Measurements from ENCODE around the gene F13A1. TPM values are rescaled to one million over a fixed set of nuclear protein-coding genes. Genes with fewer than 3 reads are reported as not detected.

F13A1 gene
- total and polyA plus RNA-seq, 2 of the 8 experiments (the other 6 are each of a cell fraction or from before 2014, with no cell fraction given): 0.57 to 1.5 TPM

GRCh38 chr6:6333501-6333900 lies 13.0 kb upstream of the F13A1 start:
- Histone ChIP-seq H3K4ac (replicated peaks; ENCODE audit: insufficient read length, low read depth, low read length) (no peak overlapping the region), H3K9ac (replicated peaks in 1 of 4; ENCODE audit: extremely low read depth in 1 of 4, low read depth in 3 of 4, low read length in 3 of 4) (no peak overlapping the region), H3K79me1 (ENCODE audit: low read depth, low read length) (no peaks in the 10 kb centered on the region), H3K23me2 (ENCODE audit: low read depth, low read length) (no peaks in the 10 kb centered on the region), H3K14ac (ENCODE audit: insufficient read length) (no peak overlapping the region), H4K5ac (ENCODE audit: insufficient read length, low read depth, low read length) (no peak overlapping the region), H4K91ac (replicated peaks; ENCODE audit: insufficient read length, low read length) (no peak overlapping the region), H4K8ac (ENCODE audit: extremely low read depth, insufficient read depth, low read length) (no peak overlapping the region), H3K27ac (ENCODE audit: low read depth, low read length) (no peak overlapping the region), H3K36me3 (ENCODE audit: control insufficient read depth in 2 of 4, insufficient read depth in 4 of 4, low read length in 3 of 4) (no peaks in the 10 kb centered on the region), H4K20me1 (replicated peaks in 1 of 2; ENCODE audit: control insufficient read depth in 1 of 2, insufficient read depth in 2 of 2, low read length in 2 of 2) (no peaks in the 10 kb centered on the region), H3K18ac (ENCODE audit: extremely low read depth, low read length) (no peak overlapping the region), H2AK5ac (ENCODE audit: low read depth, low read length) (no peak overlapping the region), H2BK5ac (ENCODE audit: low read depth, low read length) (no peak overlapping the region), H3K4me3 (ENCODE audit: extremely low read depth in 1 of 4, insufficient read depth in 2 of 4, low read depth in 3 of 4, low read length in 4 of 4) (no peak overlapping the region), H3K4me1 (replicated peaks in 1 of 4; ENCODE audit: control insufficient read depth in 3 of 4, insufficient read depth in 4 of 4, low read length in 3 of 4) (no peaks in the 10 kb centered on the region), H3K4me2 (ENCODE audit: insufficient read depth in 1 of 2, low read depth in 2 of 2, low read length in 2 of 2) (no peak overlapping the region), H3K23ac (ENCODE audit: insufficient read length) (no peak overlapping the region), H3K56ac (replicated peaks; ENCODE audit: insufficient read length, low read depth, low read length) (no peak overlapping the region), H2BK120ac (replicated peaks; ENCODE audit: low read depth, low read length) (no peak overlapping the region), H2BK15ac (ENCODE audit: low read length) (no peak overlapping the region), H2BK12ac (ENCODE audit: low read depth, low read length) (no peak overlapping the region), H2BK20ac (ENCODE audit: low read length) (no peak overlapping the region), H3K79me2 (ENCODE audit: control insufficient read depth in 1 of 2, insufficient read depth in 2 of 2, low read length in 2 of 2) (no peaks in the 10 kb centered on the region), H3K27me3 (replicated peaks in 1 of 4; ENCODE audit: control insufficient read depth in 3 of 4, extremely low read depth in 1 of 4, insufficient read depth in 3 of 4, low read length in 3 of 4) (no peaks in the 10 kb centered on the region; a peak in 1 of 7 replicates), H2AFZ (ENCODE audit: low read length) (no peak overlapping the region), H3K9me3 (ENCODE audit: insufficient read depth in 2 of 2, low read depth in 1 of 2, low read length in 1 of 2) (no peaks in the 10 kb centered on the region)
- 86% methylated on average over 1 of the region's 1 CpG; no CpG with 5 or more reads in 1 of the 2 experiments for WGBS, 2 experiments (ENCODE audit: extremely low coverage in 1 of 2, insufficient coverage in 1 of 2, insufficient read length in 1 of 2, insufficient replicate concordance in 2 of 2, low coverage in 1 of 2, low lambda C conversion rate in 2 of 2, missing lambda C conversion rate in 1 of 2)
- ChIA-PET POLR2A (ENCODE audit: partially characterized antibody) (interaction anchor here (0.9 kb wide), 1 partner anchor 14 kb away, joined by 3 read pairs; the partner anchor contains the start of gene F13A1), CTCF (ENCODE audit: partially characterized antibody) (interaction anchor here (1.2 kb wide), 1 partner anchor 11 kb away, joined by 3 read pairs; no protein-coding TSS in a partner anchor)
- TF ChIP-seq YY1 (IDR thresholded peaks at IDR 0.05; ENCODE audit: low read depth, low read length) (no peak), POLR2AphosphoS5 (IDR thresholded peaks at IDR 0.05; ENCODE audit: low read depth, low read length) (no peak)
- no peak for FAIRE-seq
- no peak for DNase-seq (ENCODE audit: low read depth in 1 of 2, low spot score in 2 of 2)

Data from H1 (cell line).